ENCODE results near the gene ZCWPW2.

Gene ZCWPW2

GRCh38 chr3:28348629-28349468 is at the start of gene ZCWPW2, which contains the start of gene AZI2:
Gene ZCWPW2, plus strand, starts transcription at chr3:28348721. Its CDS starts 64,348 bp downstream, at chr3:28413069.
Gene AZI2, minus strand, starts transcription at chr3:28348824. Its CDS starts 8,207 bp downstream, at chr3:28340617.
- TF ChIP-seq CTCF (conservative IDR thresholded peaks at IDR 0.05; ENCODE audit: low read depth, low read length), result peak; percentile 38
- peak within 1 kb of the TSS; percentile 81 for H3K4me3 ChIP-seq (ENCODE audit: low read depth, low read length)
- DNase-seq (ENCODE audit: low read depth), result peak; percentile 99

GRCh38 chr3:28299705-28300104 is 48.8 kb upstream of the ZCWPW2 start:
- DNase-seq (ENCODE audit: low read depth), result no peak
- no peak for TF ChIP-seq CTCF (conservative IDR thresholded peaks at IDR 0.05; ENCODE audit: low read depth, low read length)
- no peak overlapping the region for H3K4me3 ChIP-seq (ENCODE audit: low read depth, low read length)

- DNase-seq (ENCODE audit: low read depth), result no peak
Observed at GRCh38 chr3:28300345-28300962, 48.1 kb upstream of the ZCWPW2 start.

GRCh38 chr3:28301688-28302087 is 46.8 kb upstream of the ZCWPW2 start:
- no peak for TF ChIP-seq CTCF (conservative IDR thresholded peaks at IDR 0.05; ENCODE audit: low read depth, low read length)
- DNase-seq (ENCODE audit: low read depth), result peak; percentile 52
- no peak overlapping the region for H3K4me3 ChIP-seq (ENCODE audit: low read depth, low read length)

More at GRCh38 chr3:28300345-28300962, 48.1 kb upstream of the ZCWPW2 start:
- no peak for TF ChIP-seq CTCF (conservative IDR thresholded peaks at IDR 0.05; ENCODE audit: low read depth, low read length)
- no peak overlapping the region for H3K4me3 ChIP-seq (ENCODE audit: low read depth, low read length)

- no peak overlapping the region for H3K4me3 ChIP-seq (ENCODE audit: low read depth, low read length)
- TF ChIP-seq CTCF (conservative IDR thresholded peaks at IDR 0.05; ENCODE audit: low read depth, low read length), result no peak
- peak; percentile 30 for DNase-seq (ENCODE audit: low read depth)
Observed at GRCh38 chr3:28308196-28308595, 40.3 kb upstream of the ZCWPW2 start.

GRCh38 chr3:28315711-28316110 is 32.8 kb upstream of the ZCWPW2 start:
- H3K4me3 ChIP-seq (ENCODE audit: low read depth, low read length), result no peak overlapping the region

More at GRCh38 chr3:28315711-28316110, 32.8 kb upstream of the ZCWPW2 start:
- TF ChIP-seq CTCF (conservative IDR thresholded peaks at IDR 0.05; ENCODE audit: low read depth, low read length), result no peak
- no peak for DNase-seq (ENCODE audit: low read depth)

Measured in choroid plexus epithelial cell (primary cell).